Urinary bladder (tissue), 4 donors: ENCODE results near the gene ZNF256. TPM values are rescaled to one million over a fixed set of nuclear protein-coding genes. Genes with fewer than 3 reads are reported as not detected.
"Not testable (repeated sequence)": the region's sequence is repeated elsewhere in the genome, so short reads cannot be mapped to it uniquely, and the experiment has no call there.

Experiments
- DNase-seq: peaks from one replicate; pipeline ENCODE4 v3.0.0-alpha.2; 2015; ENCODE audit errors: extremely low spot score
- H3K27ac ChIP-seq: one replicate; pipeline ENCODE4 v1.5.1; 2013; ENCODE audit warnings: low read depth, mild to moderate bottlenecking, moderate library complexity
- H3K36me3 ChIP-seq: one replicate; pipeline ENCODE4 v1.6.1; 2013; ENCODE audit warnings: mild to moderate bottlenecking, moderate library complexity; ENCODE audit not compliant: insufficient read depth
- H3K4me1 ChIP-seq: one replicate; pipeline ENCODE4 v1.6.1; 2013; ENCODE audit warnings: mild to moderate bottlenecking, moderate library complexity; ENCODE audit not compliant: insufficient read depth
- H3K4me3 ChIP-seq: one replicate; pipeline ENCODE4 v1.5.1; 2013; ENCODE audit warnings: low read depth, low read length
- WGBS: extraction: QIAGEN DNeasy Blood & Tissue Kit; methylation state at CpG from one replicate; pipeline ENCODE4 v1.1.7; 2013; 5-methylcytosine and 5-hydroxymethylcytosine counted together
- polyA plus RNA-seq: library from polyadenylated mRNA; stranded (reverse); fragments of 200-250 nt; gene quantifications from one replicate; pipeline ENCODE4 v1.2.3, GENCODE V29; 2013
- total RNA-seq: library from RNA; depleted of rRNA; stranded (reverse); fragments of >200 nt; gene quantifications from one replicate; pipeline ENCODE4 v1.2.3, GENCODE V29; 2014
- donor health status: healthy with polysubstance abuse.
- donor health status: healthy.

ZNF256 gene
- total and polyA plus RNA-seq, 2 donors, result 5.9 to 12.0 TPM

GRCh38 chr19:57934820-57935665 lies 12.5 kb downstream of the ZNF256 start, which contains the start of gene ZNF418:
Gene ZNF418, minus strand, starts transcription at chr19:57935402. Its CDS starts 1,580 bp downstream, at chr19:57933822.
- H3K27ac ChIP-seq, result no peak within 1 kb of the TSS
- 2% methylated on average over 54 of the region's 54 CpGs for WGBS
- no peaks in the 10 kb centered on the region for H3K4me1 ChIP-seq
- H3K36me3 ChIP-seq, result no peaks in the 10 kb centered on the region
- DNase-seq, result peak; percentile 78
- peak within 1 kb of the TSS; percentile 61 for H3K4me3 ChIP-seq

GRCh38 chr19:57927587-57927986 lies 19.9 kb downstream of the ZNF256 start:
- H3K4me1 ChIP-seq, result no peaks in the 10 kb centered on the region
- H3K36me3 ChIP-seq, result no peaks in the 10 kb centered on the region

DNA sequence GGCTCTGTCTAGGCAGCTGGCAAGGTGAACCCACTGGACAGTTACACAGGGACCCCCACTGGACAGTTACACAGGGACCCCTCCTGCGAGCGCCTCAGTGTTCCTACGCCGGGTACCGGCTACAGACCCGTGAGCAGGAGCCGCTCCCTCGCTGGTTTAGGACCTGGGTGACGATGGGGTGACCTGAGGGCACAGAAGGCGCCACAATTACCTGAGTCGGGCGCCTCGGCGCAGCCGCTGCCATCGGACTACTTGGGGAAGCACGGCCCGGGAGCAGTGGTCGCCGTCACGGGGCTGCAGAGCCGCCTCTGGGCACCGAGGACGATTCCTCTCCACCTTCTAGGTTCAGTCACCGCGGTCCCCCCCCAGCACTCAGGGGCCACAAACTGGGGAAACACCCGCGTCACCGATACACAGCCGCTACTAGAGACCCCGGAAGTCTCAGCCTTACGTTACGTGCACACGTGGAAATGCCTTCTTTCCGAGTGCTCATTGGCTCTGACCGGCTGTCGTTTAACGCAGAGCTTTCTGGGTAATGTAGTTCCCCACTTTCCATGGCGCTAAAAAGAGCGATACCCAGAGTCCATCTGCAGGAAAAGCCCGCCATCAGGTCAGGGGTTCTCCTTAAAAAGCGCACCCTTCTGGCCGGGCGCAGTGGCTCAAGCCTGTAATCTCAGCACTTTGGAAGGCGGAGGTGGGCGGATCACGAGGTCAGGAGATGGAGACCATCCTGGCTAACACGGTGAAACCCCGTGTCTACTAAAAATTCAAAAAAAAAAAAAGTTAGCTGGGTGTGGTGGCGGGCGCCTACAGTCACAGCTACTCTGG lies 31.1 kb downstream of the ZNF256 start, which contains the start of gene ZNF417:
Gene ZNF417, minus strand, starts transcription at position 425 of the 828 bp plus-strand sequence. Its CDS starts 181 bp downstream, at position 244.
- peak within 1 kb of the TSS; percentile 85 for H3K4me3 ChIP-seq
- not testable (repeated sequence) for H3K36me3 ChIP-seq, H3K4me1 ChIP-seq, H3K27ac ChIP-seq
- DNase-seq, result peak; percentile 93
- under 1% methylated on average over 51 of the region's 51 CpGs for WGBS

More at GRCh38 chr19:57927587-57927986, 19.9 kb downstream of the ZNF256 start:
- DNase-seq, result no peak
- H3K27ac ChIP-seq, result no peak overlapping the region
- no peak overlapping the region for H3K4me3 ChIP-seq
- WGBS, result 99% methylated on average over 4 of the region's 4 CpGs

- 84% methylated on average over 3 of the region's 3 CpGs for WGBS
- H3K36me3 ChIP-seq, result no peaks in the 10 kb centered on the region
- H3K4me1 ChIP-seq, result no peaks in the 10 kb centered on the region
- no peak overlapping the region for H3K27ac ChIP-seq
- DNase-seq, result no peak
- no peak overlapping the region for H3K4me3 ChIP-seq
These were observed 33.0 kb downstream of the ZNF256 start for GRCh38 chr19:57914531-57914930.

GRCh38 chr19:57907394-57907793 lies 40.1 kb downstream of the ZNF256 start:
- no peak overlapping the region for H3K27ac ChIP-seq
- H3K4me3 ChIP-seq, result no peak overlapping the region
- WGBS, result 87% methylated on average over 3 of the region's 3 CpGs
- no peak for DNase-seq
- no peaks in the 10 kb centered on the region for H3K36me3 ChIP-seq
- H3K4me1 ChIP-seq, result no peaks in the 10 kb centered on the region

DNA sequence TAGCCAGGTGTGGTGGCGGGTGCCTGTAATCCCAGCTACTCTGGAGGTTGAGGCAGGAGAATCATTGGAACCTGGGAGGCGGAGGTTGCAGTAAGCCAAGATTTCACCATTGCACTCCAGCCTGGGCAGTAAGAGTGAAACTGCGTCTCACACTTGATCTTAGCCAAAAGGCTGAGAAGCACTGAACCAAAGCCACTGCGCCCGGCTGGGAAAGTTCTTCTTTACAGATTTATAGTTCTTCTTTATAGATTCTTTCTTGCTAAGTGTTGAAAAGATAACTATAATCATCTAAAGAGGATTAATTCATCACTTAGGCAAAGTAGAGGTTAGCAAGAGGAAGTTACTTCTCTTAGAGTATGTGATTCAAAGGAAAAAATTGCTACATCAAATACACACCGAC lies 42.2 kb downstream of the ZNF256 start:
- WGBS, result 91% methylated on average over 6 of the region's 6 CpGs
- Histone ChIP-seq H3K27ac (no peak overlapping the region), H3K4me3 (no peak overlapping the region), H3K4me1 (no peaks in the 10 kb centered on the region), H3K36me3 (peaks cover 1% of the 10 kb centered on the region)
- no peak for DNase-seq

GRCh38 chr19:57903618-57904184 lies 43.8 kb downstream of the ZNF256 start:
- H3K4me3 ChIP-seq, result no peak overlapping the region
- no peak for DNase-seq
- peaks cover 1% of the 10 kb centered on the region for H3K36me3 ChIP-seq
- WGBS, result 70% methylated on average over 7 of the region's 7 CpGs
- H3K4me1 ChIP-seq, result no peaks in the 10 kb centered on the region
- no peak overlapping the region for H3K27ac ChIP-seq

GRCh38 chr19:57900311-57900710 lies 47.2 kb downstream of the ZNF256 start:
- Histone ChIP-seq H3K27ac (no peak overlapping the region), H3K36me3 (peaks cover 1% of the 10 kb centered on the region), H3K4me1 (no peaks in the 10 kb centered on the region), H3K4me3 (no peak overlapping the region)
- no peak for DNase-seq
- WGBS, result 34% methylated on average over 5 of the region's 5 CpGs

Other genes with a start within 250 kb of the ZNF256 start
- 29.3 TPM for gene ZNF154, start 238.5 kb downstream of the ZNF256 start, total RNA-seq
- gene ZNF154, start 238.5 kb downstream of the ZNF256 start, polyA plus RNA-seq, result 7.4 TPM
- gene ZNF671, start 220.1 kb downstream of the ZNF256 start, total RNA-seq, result 11.9 TPM
- 7.8 TPM for gene ZNF671, start 220.1 kb downstream of the ZNF256 start, polyA plus RNA-seq
- gene ZNF776, start 200.9 kb downstream of the ZNF256 start, total RNA-seq, result 31.1 TPM
- gene ZNF776, start 200.9 kb downstream of the ZNF256 start, polyA plus RNA-seq, result 11.1 TPM
- 33.8 TPM for gene ZNF586, start 178.0 kb downstream of the ZNF256 start, total RNA-seq
- gene ZNF586, start 178.0 kb downstream of the ZNF256 start, polyA plus RNA-seq, result 9.2 TPM
- gene ZNF552, start 132.8 kb downstream of the ZNF256 start, total RNA-seq, result 24.5 TPM
- 6.5 TPM for gene ZNF552, start 132.8 kb downstream of the ZNF256 start, polyA plus RNA-seq
- 29.1 TPM for gene ZNF587B, start 117.4 kb downstream of the ZNF256 start, total RNA-seq
- 3.8 TPM for gene ZNF587B, start 117.4 kb downstream of the ZNF256 start, polyA plus RNA-seq
- gene ZNF587, start 97.8 kb downstream of the ZNF256 start, total RNA-seq, result 45.4 TPM
- 7.5 TPM for gene ZNF587, start 97.8 kb downstream of the ZNF256 start, polyA plus RNA-seq
- gene ZNF814, start 58.7 kb downstream of the ZNF256 start, total RNA-seq, result 19.2 TPM
- gene ZNF814, start 58.7 kb downstream of the ZNF256 start, polyA plus RNA-seq, result 8.3 TPM
- gene ZNF417, start 31.1 kb downstream of the ZNF256 start, total RNA-seq, result 35.6 TPM
- 5.1 TPM for gene ZNF417, start 31.1 kb downstream of the ZNF256 start, polyA plus RNA-seq
- 18.7 TPM for gene ZNF418, start 12.3 kb downstream of the ZNF256 start, total RNA-seq
- 4.5 TPM for gene ZNF418, start 12.3 kb downstream of the ZNF256 start, polyA plus RNA-seq
- gene C19orf18, start 26.8 kb upstream of the ZNF256 start, total RNA-seq, result 1.0 TPM
- gene C19orf18, start 26.8 kb upstream of the ZNF256 start, polyA plus RNA-seq, result 0.67 TPM
- 35.4 TPM for gene ZNF606, start 55.1 kb upstream of the ZNF256 start, total RNA-seq
- gene ZNF606, start 55.1 kb upstream of the ZNF256 start, polyA plus RNA-seq, result 11.2 TPM
- not detected for gene ZSCAN1, start 86.3 kb upstream of the ZNF256 start, total RNA-seq
- 0.44 TPM for gene ZSCAN1, start 86.3 kb upstream of the ZNF256 start, polyA plus RNA-seq
- gene ZNF135, start 111.6 kb upstream of the ZNF256 start, total RNA-seq, result 12.6 TPM
- gene ZNF135, start 111.6 kb upstream of the ZNF256 start, polyA plus RNA-seq, result 9.0 TPM
- gene ZSCAN18, start 150.5 kb upstream of the ZNF256 start, total RNA-seq, result 73.1 TPM
- gene ZSCAN18, start 150.5 kb upstream of the ZNF256 start, polyA plus RNA-seq, result 98.2 TPM
- 19.6 TPM for gene ZNF329, start 203.1 kb upstream of the ZNF256 start, total RNA-seq
- 9.4 TPM for gene ZNF329, start 203.1 kb upstream of the ZNF256 start, polyA plus RNA-seq
- gene ZNF274, start 235.4 kb upstream of the ZNF256 start, total RNA-seq, result 18.9 TPM
- 32.1 TPM for gene ZNF274, start 235.4 kb upstream of the ZNF256 start, polyA plus RNA-seq